OCI-LY3 (cell line): ENCODE results near the gene DNAH11.

Experiments used
- EZH2phosphoT487 ChIP-seq: fragments of 200-600 bp; shearing (Covaris generic); IDR thresholded peaks from 2 replicates; pipeline ENCODE4 v1.6.1; 2018; ENCODE audit warnings: antibody characterized with exemption, mixed run types, low read depth
- TF ChIP-seq, protein P1 (sequence below): fragments of 200-600, 300-600 bp; sonication (generic); IDR thresholded peaks from 2 replicates; pipeline ENCODE4 v1.5.1; 2014; ENCODE audit warnings: antibody characterized with exemption, low read length, low read depth

DNA sequence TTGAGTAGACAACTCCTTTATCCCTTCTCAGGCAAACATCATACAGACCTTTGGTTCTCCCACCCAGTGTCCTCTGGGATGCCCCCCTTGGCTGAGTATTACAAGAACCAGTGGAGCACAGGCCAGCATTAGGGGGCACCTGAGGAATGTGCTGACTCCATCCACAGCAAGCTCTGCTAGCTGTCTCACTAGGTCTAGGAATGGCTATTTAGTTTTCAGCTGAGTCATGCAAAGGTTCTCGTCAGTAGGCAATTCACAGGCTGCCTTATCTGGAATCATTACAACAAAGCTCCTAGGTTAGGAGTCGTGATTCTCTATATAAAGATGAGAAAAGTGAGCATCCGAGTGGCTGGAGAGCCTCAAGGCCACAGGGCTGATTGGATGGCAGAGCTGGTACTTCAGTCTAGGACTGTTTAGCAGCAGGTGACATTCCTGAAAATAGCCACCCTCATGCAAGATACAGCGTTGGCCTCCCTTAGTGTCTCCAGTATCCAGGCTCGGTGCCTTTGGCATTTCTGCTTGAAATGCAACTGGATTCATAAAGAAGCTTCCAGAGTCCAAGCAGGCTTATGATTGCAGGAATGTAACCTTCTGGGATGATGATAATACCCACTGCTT lies 327.1 kb downstream of the DNAH11 start:
- TF ChIP-seq, protein P1, sequence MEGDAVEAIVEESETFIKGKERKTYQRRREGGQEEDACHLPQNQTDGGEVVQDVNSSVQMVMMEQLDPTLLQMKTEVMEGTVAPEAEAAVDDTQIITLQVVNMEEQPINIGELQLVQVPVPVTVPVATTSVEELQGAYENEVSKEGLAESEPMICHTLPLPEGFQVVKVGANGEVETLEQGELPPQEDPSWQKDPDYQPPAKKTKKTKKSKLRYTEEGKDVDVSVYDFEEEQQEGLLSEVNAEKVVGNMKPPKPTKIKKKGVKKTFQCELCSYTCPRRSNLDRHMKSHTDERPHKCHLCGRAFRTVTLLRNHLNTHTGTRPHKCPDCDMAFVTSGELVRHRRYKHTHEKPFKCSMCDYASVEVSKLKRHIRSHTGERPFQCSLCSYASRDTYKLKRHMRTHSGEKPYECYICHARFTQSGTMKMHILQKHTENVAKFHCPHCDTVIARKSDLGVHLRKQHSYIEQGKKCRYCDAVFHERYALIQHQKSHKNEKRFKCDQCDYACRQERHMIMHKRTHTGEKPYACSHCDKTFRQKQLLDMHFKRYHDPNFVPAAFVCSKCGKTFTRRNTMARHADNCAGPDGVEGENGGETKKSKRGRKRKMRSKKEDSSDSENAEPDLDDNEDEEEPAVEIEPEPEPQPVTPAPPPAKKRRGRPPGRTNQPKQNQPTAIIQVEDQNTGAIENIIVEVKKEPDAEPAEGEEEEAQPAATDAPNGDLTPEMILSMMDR, result no peak
- TF ChIP-seq EZH2phosphoT487, result no peak
